B cell (primary cell): ENCODE data around the gene PDLIM5.

Experiments used
- EZH2 ChIP-seq: IDR thresholded peaks from 2 replicates; pipeline ENCODE4 v1.6.1; 2012; ENCODE audit warnings: borderline replicate concordance, low read depth, mild to moderate bottlenecking, moderate library complexity, low read length; ENCODE audit not compliant: insufficient read depth, poor library complexity, severe bottlenecking
- TF ChIP-seq, protein P1 (sequence below): fragments of 200-600 bp; IDR thresholded peaks from one replicate; pipeline ENCODE4 v1.8.0; 2022; ENCODE audit warnings: antibody characterized with exemption, mild to moderate bottlenecking

DNA sequence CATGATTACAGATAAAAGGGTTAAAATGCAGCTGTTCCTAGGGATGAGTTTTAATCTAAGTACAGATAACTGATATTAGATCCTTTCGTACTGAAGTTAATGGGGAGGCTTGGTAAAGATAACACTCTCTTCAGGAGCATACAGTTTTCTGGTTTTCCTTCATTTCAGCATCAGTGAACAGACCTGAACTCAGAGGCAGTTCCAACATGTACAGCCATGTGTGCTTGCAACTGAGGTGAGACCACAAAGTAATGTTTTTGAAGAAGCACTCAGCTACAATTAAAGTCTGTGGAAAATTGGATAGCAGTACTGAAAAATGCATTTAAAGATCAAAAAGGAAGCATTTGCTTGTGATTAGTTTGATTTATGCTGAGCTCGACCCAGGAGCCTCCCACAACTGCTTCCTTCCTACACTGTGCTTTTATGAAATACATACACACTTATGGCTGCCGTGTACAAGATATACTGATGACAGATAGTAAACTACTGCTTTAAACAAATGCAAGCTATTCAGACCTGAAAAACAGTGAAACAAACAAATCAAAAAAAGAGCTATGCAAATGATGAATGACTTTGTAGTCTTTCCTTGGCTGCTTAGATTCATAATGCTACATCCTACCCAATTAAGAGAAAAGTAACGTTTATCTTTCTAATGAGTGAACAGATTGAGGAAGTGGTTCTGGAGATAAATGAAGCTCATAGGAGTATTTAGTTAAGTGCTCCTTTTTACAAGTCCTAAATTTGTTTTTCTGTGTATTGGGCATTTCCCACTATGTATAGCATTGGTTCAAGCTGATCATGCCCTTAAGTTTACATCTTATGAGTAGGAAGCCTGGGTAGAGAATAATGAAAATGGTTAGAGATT is 68.4 kb downstream of the PDLIM5 start:
- no peak for TF ChIP-seq EZH2
- TF ChIP-seq, protein P1, sequence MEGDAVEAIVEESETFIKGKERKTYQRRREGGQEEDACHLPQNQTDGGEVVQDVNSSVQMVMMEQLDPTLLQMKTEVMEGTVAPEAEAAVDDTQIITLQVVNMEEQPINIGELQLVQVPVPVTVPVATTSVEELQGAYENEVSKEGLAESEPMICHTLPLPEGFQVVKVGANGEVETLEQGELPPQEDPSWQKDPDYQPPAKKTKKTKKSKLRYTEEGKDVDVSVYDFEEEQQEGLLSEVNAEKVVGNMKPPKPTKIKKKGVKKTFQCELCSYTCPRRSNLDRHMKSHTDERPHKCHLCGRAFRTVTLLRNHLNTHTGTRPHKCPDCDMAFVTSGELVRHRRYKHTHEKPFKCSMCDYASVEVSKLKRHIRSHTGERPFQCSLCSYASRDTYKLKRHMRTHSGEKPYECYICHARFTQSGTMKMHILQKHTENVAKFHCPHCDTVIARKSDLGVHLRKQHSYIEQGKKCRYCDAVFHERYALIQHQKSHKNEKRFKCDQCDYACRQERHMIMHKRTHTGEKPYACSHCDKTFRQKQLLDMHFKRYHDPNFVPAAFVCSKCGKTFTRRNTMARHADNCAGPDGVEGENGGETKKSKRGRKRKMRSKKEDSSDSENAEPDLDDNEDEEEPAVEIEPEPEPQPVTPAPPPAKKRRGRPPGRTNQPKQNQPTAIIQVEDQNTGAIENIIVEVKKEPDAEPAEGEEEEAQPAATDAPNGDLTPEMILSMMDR, result no peak
